ENCODE data around the gene SRRM3.

Gene SRRM3

DNA sequence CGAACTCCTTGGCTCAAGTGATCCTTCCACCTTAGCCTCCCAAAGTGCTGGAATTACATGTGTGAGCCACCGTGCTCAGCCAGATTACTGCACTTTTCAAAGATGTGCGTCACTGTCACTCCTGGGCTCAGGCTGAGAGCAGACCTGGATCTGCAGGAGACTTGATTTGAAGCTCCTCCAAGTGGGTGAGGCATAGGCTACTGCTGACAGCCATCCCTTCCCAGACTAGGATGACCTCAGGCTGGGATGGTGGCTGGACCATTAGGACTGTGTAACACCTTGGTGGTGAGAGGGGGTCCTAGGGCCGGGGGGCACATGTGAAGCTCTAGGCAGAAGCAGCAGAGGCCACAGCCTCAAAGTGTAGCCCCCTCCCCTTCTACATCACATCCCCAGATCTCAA, 8.2 kb upstream of the SRRM3 start:
- Histone ChIP-seq H3K9ac (no peak overlapping the region), H3K4me2 (no peak overlapping the region), H3K4me3 (IDR thresholded peaks at IDR 0.05; ENCODE audit: insufficient read depth, low read depth, low read length) (no peak overlapping the region), H2AFZ (ENCODE audit: low read depth) (no peak overlapping the region), H3K4me1 (ENCODE audit: low read depth, poor library complexity, severe bottlenecking) (no peaks in the 10 kb centered on the region), H3K27ac (no peak overlapping the region), H3K27me3 (ENCODE audit: insufficient read depth, low read depth) (peaks cover 11% of the 10 kb centered on the region; the same call in 1 of the 2 replicates), H4K20me1 (ENCODE audit: insufficient read depth) (no peaks in the 10 kb centered on the region), H3K79me2 (ENCODE audit: insufficient read depth, low read depth) (no peaks in the 10 kb centered on the region), H3K36me3 (ENCODE audit: insufficient read depth) (no peaks in the 10 kb centered on the region)
- TF ChIP-seq CTCF (conservative IDR thresholded peaks at IDR 0.05; ENCODE audit: low read depth, low read length) = no peak

DNA sequence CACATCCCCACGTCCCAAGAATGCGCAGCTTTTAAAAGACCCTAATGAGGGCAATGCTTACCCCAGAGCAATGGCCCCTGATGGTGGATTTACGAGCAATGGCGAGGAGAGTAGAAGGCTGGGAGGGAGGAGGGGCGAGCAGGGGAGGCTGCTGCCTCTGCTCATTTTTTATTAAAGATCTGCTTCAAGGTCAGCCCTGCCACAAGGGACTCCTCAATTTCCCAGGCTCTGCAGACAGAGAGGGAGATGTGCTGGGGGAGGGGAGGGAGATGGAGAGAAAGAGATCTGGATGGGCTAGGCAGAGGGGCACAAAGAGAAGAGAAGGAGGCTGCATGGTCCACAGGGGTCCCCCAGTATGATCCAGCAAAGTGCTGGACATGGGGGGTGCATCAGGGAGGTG, 7.8 kb upstream of the SRRM3 start:
- Histone ChIP-seq H3K36me3 (ENCODE audit: insufficient read depth) (no peaks in the 10 kb centered on the region), H3K4me3 (IDR thresholded peaks at IDR 0.05; ENCODE audit: insufficient read depth, low read depth, low read length) (no peak overlapping the region), H2AFZ (ENCODE audit: low read depth) (no peak overlapping the region), H3K27me3 (ENCODE audit: insufficient read depth, low read depth) (peaks cover 11% of the 10 kb centered on the region; the same call in 1 of the 2 replicates), H3K4me1 (ENCODE audit: low read depth, poor library complexity, severe bottlenecking) (no peaks in the 10 kb centered on the region), H4K20me1 (ENCODE audit: insufficient read depth) (no peaks in the 10 kb centered on the region), H3K27ac (no peak overlapping the region), H3K4me2 (no peak overlapping the region), H3K79me2 (ENCODE audit: insufficient read depth, low read depth) (no peaks in the 10 kb centered on the region), H3K9ac (no peak overlapping the region)
- TF ChIP-seq CTCF (conservative IDR thresholded peaks at IDR 0.05; ENCODE audit: low read depth, low read length) = no peak

GRCh38 chr7:76196786-76197185, 4.9 kb upstream of the SRRM3 start:
- Histone ChIP-seq H2AFZ (ENCODE audit: low read depth) (no peak overlapping the region), H3K4me1 (ENCODE audit: low read depth, poor library complexity, severe bottlenecking) (peaks cover 4% of the 10 kb centered on the region), H3K27ac (no peak overlapping the region), H3K9ac (no peak overlapping the region), H3K36me3 (ENCODE audit: insufficient read depth) (no peaks in the 10 kb centered on the region), H3K4me2 (no peak overlapping the region), H3K4me3 (IDR thresholded peaks at IDR 0.05; ENCODE audit: insufficient read depth, low read depth, low read length) (no peak overlapping the region), H4K20me1 (ENCODE audit: insufficient read depth) (no peaks in the 10 kb centered on the region), H3K79me2 (ENCODE audit: insufficient read depth, low read depth) (no peaks in the 10 kb centered on the region), H3K27me3 (ENCODE audit: insufficient read depth, low read depth) (peaks cover 15% of the 10 kb centered on the region; the same call in 1 of the 2 replicates)
- TF ChIP-seq CTCF (conservative IDR thresholded peaks at IDR 0.05; ENCODE audit: low read depth, low read length) = no peak

GRCh38 chr7:76198202-76198601, 3.5 kb upstream of the SRRM3 start:
- H3K4me1 ChIP-seq (ENCODE audit: low read depth, poor library complexity, severe bottlenecking) = peaks cover 4% of the 10 kb centered on the region
- H3K4me3 ChIP-seq (IDR thresholded peaks at IDR 0.05; ENCODE audit: insufficient read depth, low read depth, low read length) = no peak overlapping the region
- no peak for TF ChIP-seq CTCF (conservative IDR thresholded peaks at IDR 0.05; ENCODE audit: low read depth, low read length)
- H3K36me3 ChIP-seq (ENCODE audit: insufficient read depth) = no peaks in the 10 kb centered on the region
- no peaks in the 10 kb centered on the region for H4K20me1 ChIP-seq (ENCODE audit: insufficient read depth)
- H3K79me2 ChIP-seq (ENCODE audit: insufficient read depth, low read depth) = no peaks in the 10 kb centered on the region
- no peak overlapping the region for H3K9ac ChIP-seq
- no peak overlapping the region for H3K4me2 ChIP-seq
- no peak overlapping the region for H2AFZ ChIP-seq (ENCODE audit: low read depth)
- H3K27ac ChIP-seq = no peak overlapping the region
- H3K27me3 ChIP-seq (ENCODE audit: insufficient read depth, low read depth) = peaks cover 27% of the 10 kb centered on the region
